Left ventricle myocardium superior (tissue), 1 donor: ENCODE data around the gene PSPN. TPM values are rescaled to one million over a fixed set of nuclear protein-coding genes. Genes with fewer than 3 reads are reported as not detected.
"Not testable (repeated sequence)": the region's sequence is repeated elsewhere in the genome, so short reads cannot be mapped to it uniquely, and the experiment has no call there.

Experiments used
- ATAC-seq: fragments of 200-7000 bp; cut with Tn5 transposase; one replicate; pipeline ENCODE4 v1.9.1; 2020; ENCODE audit warnings: mild to moderate bottlenecking, moderate library complexity
- DNase-seq: peaks from one replicate; pipeline ENCODE4 v3.0.0-alpha.2; 2020
- intact Hi-C: fragments of 100-400 bp; cut with micrococcal nuclease; formaldehyde crosslinking; loops from one replicate; pipeline ENCODE4 v1.11.0; 2022
- total RNA-seq: library from RNA; stranded (reverse); fragmentation: NEBNext Ultra II Directional; extraction: Animal tissue kit (Norgen Biotek cat#: 25700); gene quantifications from one replicate; pipeline ENCODE4 v1.2.1, GENCODE V29; 2021
- donor health status: DM: no; HTN: yes; CAD: no; lungs with severe emphysema.

Gene PSPN
- total RNA-seq, 1 donor from 2014 or later, result 1.2 TPM

- intact Hi-C loops, result no loop called here
- ATAC-seq (no peak), DNase-seq (no peak)
Measured at GRCh38 chr19:6409346-6409745, 33.6 kb upstream of the PSPN start.

- ATAC-seq (no peak), DNase-seq (no peak)
- intact Hi-C loops, result no loop called here
Measured at GRCh38 chr19:6406401-6406800, 30.7 kb upstream of the PSPN start.

GRCh38 chr19:6402837-6403608, 27.3 kb upstream of the PSPN start:
- DNase-seq, result peak; percentile 59
- intact Hi-C loops, result no loop called here
- peak; percentile 26 for ATAC-seq

- ATAC-seq (no peak), DNase-seq (no peak)
- intact Hi-C loops, result no loop called here
Measured at GRCh38 chr19:6402058-6402457, 26.3 kb upstream of the PSPN start.

- DNase-seq, intact Hi-C loops, ATAC-seq: not testable (repeated sequence)
Measured at GRCh38 chr19:6400062-6400944, 24.6 kb upstream of the PSPN start.

- no peak for ATAC-seq
- intact Hi-C loops, result no loop called here
- no peak for DNase-seq
Measured at GRCh38 chr19:6396305-6396704, 20.6 kb upstream of the PSPN start.

GRCh38 chr19:6394831-6395230, 19.1 kb upstream of the PSPN start:
- DNase-seq (no peak), ATAC-seq (no peak)
- intact Hi-C loops, result no loop called here

- DNase-seq (no peak), ATAC-seq (no peak)
- intact Hi-C loops, result no loop called here
Measured at GRCh38 chr19:6393983-6394412, 18.3 kb upstream of the PSPN start.

GRCh38 chr19:6393074-6393982, 17.6 kb upstream of the PSPN start, which contains the start of gene GTF2F1:
GTF2F1 (minus strand) TSS chr19:6393164; CDS start chr19:6392995, 169 bp downstream.
- intact Hi-C loops, result no loop called here
- ATAC-seq (peak; percentile 95), DNase-seq (peak; percentile 97)

GRCh38 chr19:6392221-6393073, 16.7 kb upstream of the PSPN start:
- DNase-seq (no peak), ATAC-seq (no peak)
- intact Hi-C loops, result no loop called here

GRCh38 chr19:6387372-6387771, 11.6 kb upstream of the PSPN start:
- intact Hi-C loops, result no loop called here
- DNase-seq (no peak), ATAC-seq (no peak)

GRCh38 chr19:6384381-6384780, 8.6 kb upstream of the PSPN start:
- intact Hi-C loops, result no loop called here
- DNase-seq, result no peak
- no peak for ATAC-seq

- DNase-seq (no peak), ATAC-seq (no peak)
- intact Hi-C loops, result no loop called here
Measured at GRCh38 chr19:6383188-6383587, 7.5 kb upstream of the PSPN start.

GRCh38 chr19:6381030-6381750, 5.5 kb upstream of the PSPN start:
- intact Hi-C loops, result no loop called here
- ATAC-seq, result no peak
- no peak for DNase-seq

- no peak for ATAC-seq
- no peak for DNase-seq
- intact Hi-C loops, result no loop called here
Measured at GRCh38 chr19:6379744-6380143, 4.0 kb upstream of the PSPN start.

- no peak for ATAC-seq
- DNase-seq, result no peak
- intact Hi-C loops, result no loop called here
Measured at GRCh38 chr19:6378486-6378885, 2.8 kb upstream of the PSPN start.

- ATAC-seq (no peak), DNase-seq (no peak)
- intact Hi-C loops, result no loop called here
Measured at GRCh38 chr19:6378041-6378440, 2.3 kb upstream of the PSPN start.
